DOHH2 (cell line): ENCODE measurements around the gene SH2D7.

ENCODE experiments used
- CTCF ChIP-seq: fragments of 200-600 bp; sonication (generic); IDR thresholded peaks from one replicate; pipeline ENCODE4 v1.5.1; 2014; ENCODE audit warnings: antibody characterized with exemption, mild to moderate bottlenecking, low read depth, low read length; ENCODE audit not compliant: poor library complexity, severe bottlenecking
- EZH2phosphoT487 ChIP-seq: fragments of 200-600 bp; sonication (generic); IDR thresholded peaks from 2 replicates; pipeline ENCODE4 v1.6.1; 2017; ENCODE audit warnings: borderline replicate concordance, mild to moderate bottlenecking, antibody characterized with exemption, low read length, moderate library complexity, mixed read lengths

GRCh38 chr15:78067328-78068228 lies 24.8 kb upstream of the SH2D7 start:
- no peak for TF ChIP-seq CTCF
- no peak for TF ChIP-seq EZH2phosphoT487
